Dedifferentiated amniotic fluid mesenchymal stem cell (primary cell): ENCODE measurements around the gene SNAPC5.
"Not testable (repeated sequence)": the region's sequence is repeated elsewhere in the genome, so short reads cannot be mapped to it uniquely, and the experiment has no call there.

Experiments
- DNase-seq: peaks from one replicate; pipeline ENCODE4 v3.0.0-alpha.2; 2016; ENCODE audit errors: extremely low spot score

Gene SNAPC5

GRCh38 chr15:66497502-66498455, at the start of gene SNAPC5:
Gene SNAPC5 (minus strand): TSS chr15:66497762. CDS start chr15:66497731, 31 bp downstream.
- peak; percentile 91 for DNase-seq

- no peak for DNase-seq
These were observed 47.7 kb upstream of the SNAPC5 start for GRCh38 chr15:66545255-66545654.

GRCh38 chr15:66542896-66543295, 45.3 kb upstream of the SNAPC5 start:
- no peak for DNase-seq

- DNase-seq: no peak
These were observed 37.5 kb upstream of the SNAPC5 start for GRCh38 chr15:66535056-66535455.

GRCh38 chr15:66524838-66525237, 27.3 kb upstream of the SNAPC5 start:
- no peak for DNase-seq

GRCh38 chr15:66523926-66524325, 26.4 kb upstream of the SNAPC5 start:
- no peak for DNase-seq

- no peak for DNase-seq
These were observed 18.4 kb upstream of the SNAPC5 start for GRCh38 chr15:66515901-66516322.

- DNase-seq: no peak
These were observed 17.0 kb upstream of the SNAPC5 start for GRCh38 chr15:66514586-66514985.

- DNase-seq: no peak
These were observed 10.8 kb upstream of the SNAPC5 start for GRCh38 chr15:66508293-66508883.

GRCh38 chr15:66505818-66506217, 8.3 kb upstream of the SNAPC5 start:
- no peak for DNase-seq

- DNase-seq: peak; percentile 21
These were observed 7.9 kb upstream of the SNAPC5 start for GRCh38 chr15:66505430-66505811.

GRCh38 chr15:66504563-66505429, 7.2 kb upstream of the SNAPC5 start, which contains the start of the genes RPL4 and ZWILCH:
Gene RPL4 (minus strand): TSS chr15:66504855. CDS start chr15:66504790, 65 bp downstream.
Gene ZWILCH (plus strand): TSS chr15:66505326. CDS start chr15:66505339, 13 bp downstream.
- DNase-seq: peak; percentile 84

- DNase-seq: no peak
These were observed 6.4 kb upstream of the SNAPC5 start for GRCh38 chr15:66503780-66504562.

GRCh38 chr15:66503041-66503648, 5.6 kb upstream of the SNAPC5 start:
- DNase-seq: not testable (repeated sequence)

GRCh38 chr15:66502491-66502890, 4.9 kb upstream of the SNAPC5 start:
- DNase-seq: no peak

GRCh38 chr15:66500346-66500745, 2.8 kb upstream of the SNAPC5 start:
- DNase-seq: not testable (repeated sequence)

GRCh38 chr15:66498501-66499386, 1.2 kb upstream of the SNAPC5 start:
- DNase-seq: peak; percentile 46

GRCh38 chr15:66496951-66497501, 536 bp downstream of the SNAPC5 start:
- no peak for DNase-seq

GRCh38 chr15:66494262-66494661, 3.3 kb downstream of the SNAPC5 start:
- no peak for DNase-seq
